DOHH2 (cell line): ENCODE results near the gene PPFIBP2.

Source experiments
- EZH2phosphoT487 ChIP-seq: fragments of 200-600 bp; sonication (generic); IDR thresholded peaks from 2 replicates; pipeline ENCODE4 v1.6.1; 2017; ENCODE audit warnings: borderline replicate concordance, mild to moderate bottlenecking, antibody characterized with exemption, low read length, moderate library complexity, mixed read lengths
- TF ChIP-seq, protein P1 (sequence below): fragments of 200-600 bp; sonication (generic); IDR thresholded peaks from one replicate; pipeline ENCODE4 v1.5.1; 2014; ENCODE audit warnings: antibody characterized with exemption, mild to moderate bottlenecking, low read depth, low read length; ENCODE audit not compliant: poor library complexity, severe bottlenecking

DNA sequence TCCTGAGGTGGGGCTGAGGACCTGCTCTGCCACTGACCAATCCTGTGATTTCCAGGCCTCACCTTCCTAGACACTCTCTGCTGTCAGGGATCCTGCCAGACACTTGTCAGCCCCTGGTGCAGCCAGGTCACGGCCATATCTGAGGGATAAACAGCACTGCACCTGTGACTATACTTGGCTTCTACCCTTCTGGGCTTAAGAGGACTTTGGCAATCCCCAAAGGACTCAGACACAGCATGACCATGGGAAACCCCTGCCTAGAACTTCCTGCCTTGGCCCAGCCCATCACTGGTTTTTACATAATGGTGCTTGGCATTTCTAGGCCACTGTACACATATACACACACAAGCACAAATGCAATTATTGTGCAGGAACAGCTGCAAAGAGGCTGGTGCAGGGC lies 40.1 kb upstream of the PPFIBP2 start:
- TF ChIP-seq, protein P1, sequence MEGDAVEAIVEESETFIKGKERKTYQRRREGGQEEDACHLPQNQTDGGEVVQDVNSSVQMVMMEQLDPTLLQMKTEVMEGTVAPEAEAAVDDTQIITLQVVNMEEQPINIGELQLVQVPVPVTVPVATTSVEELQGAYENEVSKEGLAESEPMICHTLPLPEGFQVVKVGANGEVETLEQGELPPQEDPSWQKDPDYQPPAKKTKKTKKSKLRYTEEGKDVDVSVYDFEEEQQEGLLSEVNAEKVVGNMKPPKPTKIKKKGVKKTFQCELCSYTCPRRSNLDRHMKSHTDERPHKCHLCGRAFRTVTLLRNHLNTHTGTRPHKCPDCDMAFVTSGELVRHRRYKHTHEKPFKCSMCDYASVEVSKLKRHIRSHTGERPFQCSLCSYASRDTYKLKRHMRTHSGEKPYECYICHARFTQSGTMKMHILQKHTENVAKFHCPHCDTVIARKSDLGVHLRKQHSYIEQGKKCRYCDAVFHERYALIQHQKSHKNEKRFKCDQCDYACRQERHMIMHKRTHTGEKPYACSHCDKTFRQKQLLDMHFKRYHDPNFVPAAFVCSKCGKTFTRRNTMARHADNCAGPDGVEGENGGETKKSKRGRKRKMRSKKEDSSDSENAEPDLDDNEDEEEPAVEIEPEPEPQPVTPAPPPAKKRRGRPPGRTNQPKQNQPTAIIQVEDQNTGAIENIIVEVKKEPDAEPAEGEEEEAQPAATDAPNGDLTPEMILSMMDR, result no peak
- no peak for TF ChIP-seq EZH2phosphoT487
